Measurements from ENCODE around the gene ALOX12B.
A peak's percentile ranks its signal among the peaks of the same experiment; 100 is the strongest.

The ALOX12B gene

DNA sequence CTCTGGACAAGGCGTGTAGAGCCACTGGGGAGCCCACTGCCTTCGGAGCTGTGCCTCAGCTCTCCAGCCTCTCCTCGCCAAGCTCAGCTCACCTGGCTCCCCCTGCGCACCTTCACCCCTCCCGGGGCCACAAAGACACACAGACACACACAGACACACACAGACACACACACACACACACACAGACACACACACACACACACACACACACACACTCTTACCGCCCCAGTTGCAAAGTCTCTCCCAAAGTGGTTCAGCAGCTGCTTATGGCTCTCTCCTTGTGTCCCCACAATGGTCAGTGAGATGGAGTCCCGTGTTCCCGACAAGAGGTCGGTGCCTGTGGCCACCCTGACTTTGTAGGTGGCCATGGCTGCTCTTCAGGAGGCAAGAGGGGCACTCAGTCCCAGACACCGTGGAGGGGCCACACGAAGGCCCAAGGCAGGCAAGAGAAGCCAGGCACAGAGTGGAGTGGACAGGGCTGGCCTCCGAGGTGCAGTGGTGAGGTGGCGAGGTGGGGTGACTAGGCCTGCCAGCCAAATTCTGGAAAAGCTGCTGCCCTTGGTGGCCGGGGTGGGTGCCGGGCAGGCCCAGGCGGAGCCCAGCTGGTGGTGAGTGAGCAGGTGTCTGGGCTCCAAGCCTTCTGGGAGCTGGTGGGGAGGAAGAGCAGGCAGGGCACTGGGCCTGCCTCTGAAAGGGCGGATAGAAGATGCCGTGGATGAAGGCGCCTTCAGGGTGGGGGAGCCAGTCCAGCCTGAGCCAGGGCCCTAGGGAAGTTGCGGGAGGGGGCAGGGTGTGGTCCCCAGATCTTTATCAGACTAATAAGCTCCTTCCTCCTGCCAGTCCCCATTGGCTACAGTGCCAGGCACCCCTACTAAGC is at the start of gene ALOX12B:
TSS of gene ALOX12B (minus strand) at position 642 of the 877 bp plus-strand sequence. CDS start at position 368, 274 bp downstream.
- DNase-seq, result no peak

DNA sequence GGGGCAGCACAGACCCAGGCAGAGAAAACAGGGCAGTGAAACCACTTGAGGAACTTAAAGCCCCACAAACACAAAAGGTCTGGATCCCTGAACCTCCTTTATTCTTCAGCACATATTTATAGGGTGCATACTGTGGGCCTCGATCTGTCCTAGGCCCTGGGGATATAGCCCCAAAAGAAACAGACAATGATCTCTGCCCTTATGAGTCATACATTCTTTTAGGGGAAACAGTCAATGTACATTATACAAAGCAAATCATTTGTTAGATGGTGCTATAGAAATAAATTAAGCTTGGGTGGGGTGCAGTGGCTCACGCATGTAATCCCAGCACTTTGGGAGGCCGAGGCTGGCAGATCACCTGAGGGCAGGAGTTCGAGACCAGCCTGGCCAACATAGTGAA is 46.4 kb upstream of the ALOX12B start:
- no peak for DNase-seq

DNA sequence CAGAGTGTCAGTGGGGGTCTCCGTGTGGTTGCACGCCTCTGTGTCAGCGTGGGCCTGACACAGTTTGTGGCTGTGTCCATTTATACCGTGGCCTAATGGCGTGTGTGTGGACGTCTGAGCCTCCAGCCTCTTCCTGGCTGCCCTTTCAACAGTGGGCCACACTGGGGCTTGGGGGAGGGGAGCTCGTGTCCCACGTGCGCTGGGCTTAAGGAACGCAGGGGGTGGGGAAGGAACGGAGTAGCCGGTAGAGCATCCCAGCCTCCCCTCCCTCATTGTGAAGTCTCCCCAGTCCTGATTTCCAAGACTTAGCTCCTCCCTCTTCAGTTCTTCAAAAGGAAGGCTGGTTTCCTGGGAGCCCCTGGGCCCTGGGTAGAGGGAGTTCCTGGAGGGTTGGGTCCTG is 45.9 kb upstream of the ALOX12B start:
- no peak for DNase-seq

DNA sequence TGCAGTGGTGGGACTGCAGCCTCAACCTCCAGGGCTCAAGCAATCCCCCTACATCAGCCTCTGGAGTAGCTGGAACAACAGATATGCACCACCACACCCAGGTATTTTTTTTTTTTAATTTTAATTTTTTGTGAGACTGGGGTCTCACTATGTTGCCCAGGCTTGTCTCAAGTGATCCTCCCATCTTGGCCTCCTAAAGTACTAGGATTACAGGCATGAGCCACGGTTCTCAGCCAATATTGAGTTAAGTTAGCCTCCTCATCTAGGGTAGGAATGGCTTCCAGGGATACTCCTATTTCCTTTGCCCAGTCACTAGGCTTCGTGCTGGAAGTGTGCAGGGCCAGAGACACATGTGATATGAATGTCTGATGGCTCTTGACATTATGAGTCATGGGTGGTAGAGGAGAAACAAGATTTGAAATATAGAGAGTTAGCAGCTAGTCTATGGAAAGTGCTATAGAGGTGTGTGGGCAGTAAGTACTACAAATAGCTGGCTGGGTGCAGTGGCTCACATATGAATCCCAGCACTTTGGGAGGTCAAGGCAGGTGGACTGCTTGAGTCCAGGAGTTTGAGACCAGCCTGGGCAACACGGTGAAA is 44.4 kb upstream of the ALOX12B start:
- DNase-seq, result no peak

DNA sequence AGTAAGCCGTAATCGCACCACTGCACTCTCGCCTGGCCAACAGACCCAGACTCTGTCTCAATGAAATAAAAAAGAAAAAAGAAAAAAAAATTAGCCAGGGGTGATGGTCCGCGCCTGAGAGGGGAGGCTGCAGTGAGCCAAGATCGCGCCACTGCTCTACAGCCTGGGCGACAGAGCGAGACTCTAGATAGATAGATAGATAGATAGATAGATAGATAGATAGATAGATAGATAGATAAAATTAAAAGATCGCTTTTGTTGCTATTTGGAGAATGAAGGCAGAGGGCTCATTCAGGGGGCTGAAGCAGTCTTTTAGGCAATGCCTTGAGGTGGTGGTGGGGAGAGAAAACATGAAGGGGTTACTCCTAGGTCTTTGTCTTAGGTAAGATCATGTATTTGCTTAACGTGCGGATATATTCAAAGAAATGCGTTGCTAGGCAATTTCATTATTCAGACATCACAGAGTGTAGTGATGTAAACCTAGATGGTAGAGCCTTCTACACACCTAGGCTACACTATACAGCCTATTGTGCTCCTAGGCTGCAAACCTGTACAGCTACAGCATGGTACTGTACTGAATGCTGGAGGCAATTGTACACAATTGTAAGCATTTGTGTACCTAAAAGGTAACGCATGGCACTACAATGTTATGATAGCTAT is 40.7 kb upstream of the ALOX12B start:
- no peak for DNase-seq

DNA sequence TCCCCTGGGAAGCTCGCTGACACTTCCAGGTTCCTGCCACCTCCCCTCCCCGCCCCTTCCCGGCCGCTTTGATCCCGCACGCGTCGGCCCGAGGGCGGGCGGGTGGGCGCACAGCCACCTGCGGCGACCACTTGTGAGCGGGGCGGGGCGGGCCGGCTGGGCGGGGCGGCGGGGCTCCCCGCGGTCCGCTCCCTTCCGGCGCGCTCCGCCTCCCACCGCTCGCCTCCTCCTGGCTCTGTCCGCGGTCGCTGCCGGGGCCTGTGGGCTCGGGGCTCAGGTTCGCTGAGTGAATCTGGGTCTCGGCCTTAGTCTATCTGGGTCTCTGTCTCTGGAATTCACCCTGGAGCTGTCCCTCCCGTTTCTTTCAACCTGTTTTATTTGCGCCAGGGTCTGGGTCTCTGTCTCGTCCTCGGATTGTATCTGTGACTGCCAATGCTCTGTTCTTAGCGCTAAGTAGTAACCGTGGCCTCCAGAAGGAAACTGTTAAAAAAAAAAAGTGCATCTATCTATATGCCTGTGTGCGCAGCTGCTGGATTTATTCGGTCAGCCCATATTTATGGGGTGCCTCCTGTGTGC is 39.1 kb upstream of the ALOX12B start:
- peak; percentile 41 for DNase-seq

DNA sequence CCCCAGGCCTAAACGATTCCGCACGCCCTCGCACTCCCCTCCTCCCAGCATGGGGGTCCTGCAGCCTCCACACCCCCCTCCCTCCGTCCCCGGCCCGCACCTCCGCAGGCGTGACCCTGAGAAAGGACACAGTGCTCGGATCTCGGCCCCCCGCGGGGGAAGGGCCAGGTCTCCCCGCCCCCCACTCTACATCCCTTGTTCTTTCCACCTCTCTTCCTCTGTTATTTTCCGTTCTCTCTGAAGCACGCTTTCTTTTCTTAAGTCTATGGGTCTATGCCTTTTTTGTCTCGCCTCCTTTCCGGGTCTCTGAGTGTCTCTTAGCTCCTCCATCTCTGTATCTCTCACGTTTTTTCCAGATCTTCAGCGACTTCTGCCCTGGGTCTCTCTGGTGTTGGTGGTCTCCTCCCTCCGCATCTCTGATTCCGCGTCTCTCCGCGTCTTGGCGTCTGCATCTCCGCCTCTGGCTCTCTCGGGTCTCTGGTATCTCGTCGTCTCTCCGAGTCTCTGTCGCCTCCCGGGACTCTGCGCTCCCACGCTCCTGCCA is 38.5 kb upstream of the ALOX12B start:
- DNase-seq, result no peak

DNA sequence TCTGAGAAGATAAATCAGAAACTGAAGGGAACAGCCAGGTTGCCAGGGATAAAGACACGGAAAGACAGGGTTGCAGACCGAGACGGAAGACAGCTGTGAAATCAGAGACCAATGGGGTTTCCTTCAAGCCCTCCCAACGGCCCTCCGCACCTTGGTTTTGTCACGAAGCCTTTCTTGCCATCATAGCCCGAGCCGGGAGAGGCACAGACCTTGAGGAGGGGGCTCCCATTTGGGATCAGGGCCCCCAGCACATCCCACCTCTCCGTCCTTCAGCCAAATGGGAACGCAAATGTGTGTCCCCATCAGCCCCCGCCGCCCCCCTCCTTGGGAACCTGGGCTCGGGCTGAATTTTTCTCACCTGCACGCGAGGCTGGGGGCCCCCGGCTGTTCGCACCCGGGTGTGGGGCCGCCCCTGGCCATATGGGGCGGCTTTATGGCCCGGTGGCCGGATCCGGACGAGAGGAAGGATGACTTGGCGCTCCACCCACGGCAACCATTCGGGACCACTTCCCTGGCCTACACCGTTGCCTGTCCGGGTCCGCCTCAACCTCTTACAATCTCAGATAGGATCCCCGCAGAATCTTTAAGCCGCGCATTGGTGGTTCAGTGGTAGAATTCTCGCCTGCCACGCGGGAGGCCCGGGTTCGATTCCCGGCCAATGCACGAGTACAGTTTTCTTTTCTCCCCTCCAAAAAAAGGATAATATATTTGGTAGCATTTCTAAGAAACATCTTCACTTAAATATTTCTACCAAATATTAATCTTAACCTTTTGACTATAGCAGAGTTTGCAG is 37.8 kb upstream of the ALOX12B start:
- DNase-seq, result peak; percentile 83

DNA sequence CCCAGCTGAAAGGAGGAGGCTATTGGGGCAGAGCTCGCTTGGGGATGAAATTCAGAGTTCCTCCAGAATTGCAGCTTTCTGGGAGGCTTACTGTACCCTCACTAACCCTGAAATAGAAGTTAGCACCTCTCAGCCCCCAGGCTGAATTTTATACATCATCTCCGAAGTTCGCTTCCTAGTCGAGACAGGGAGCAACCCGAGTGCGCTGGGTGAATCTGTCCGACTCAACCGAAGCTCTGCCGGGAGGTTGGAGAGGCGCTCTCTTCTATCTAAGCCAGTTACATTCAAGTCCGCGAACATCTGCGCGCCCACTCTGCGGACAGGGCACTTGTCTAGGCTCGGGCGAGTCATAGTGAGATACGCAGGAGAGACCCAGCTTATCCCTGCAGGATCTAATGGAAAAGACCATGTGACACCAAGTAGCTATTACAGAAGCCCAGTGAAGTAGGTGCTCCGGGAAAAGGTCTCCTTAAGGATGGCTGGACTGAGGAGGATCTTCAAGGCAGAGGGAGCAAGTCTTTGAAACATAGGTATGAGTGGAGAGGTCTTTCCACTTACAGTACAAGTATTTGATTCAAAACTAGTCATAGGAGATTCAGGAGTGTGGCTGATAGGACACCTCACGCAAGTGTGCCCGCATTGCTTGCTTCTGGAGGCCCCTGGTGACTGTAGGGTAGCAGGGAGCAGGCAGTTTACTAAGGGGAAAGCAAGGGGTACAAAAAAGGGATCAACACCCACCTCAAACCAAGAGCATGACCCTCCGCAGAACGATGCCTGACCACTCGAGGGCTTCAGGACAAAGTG is 37.0 kb upstream of the ALOX12B start:
- peak; percentile 41 for DNase-seq

DNA sequence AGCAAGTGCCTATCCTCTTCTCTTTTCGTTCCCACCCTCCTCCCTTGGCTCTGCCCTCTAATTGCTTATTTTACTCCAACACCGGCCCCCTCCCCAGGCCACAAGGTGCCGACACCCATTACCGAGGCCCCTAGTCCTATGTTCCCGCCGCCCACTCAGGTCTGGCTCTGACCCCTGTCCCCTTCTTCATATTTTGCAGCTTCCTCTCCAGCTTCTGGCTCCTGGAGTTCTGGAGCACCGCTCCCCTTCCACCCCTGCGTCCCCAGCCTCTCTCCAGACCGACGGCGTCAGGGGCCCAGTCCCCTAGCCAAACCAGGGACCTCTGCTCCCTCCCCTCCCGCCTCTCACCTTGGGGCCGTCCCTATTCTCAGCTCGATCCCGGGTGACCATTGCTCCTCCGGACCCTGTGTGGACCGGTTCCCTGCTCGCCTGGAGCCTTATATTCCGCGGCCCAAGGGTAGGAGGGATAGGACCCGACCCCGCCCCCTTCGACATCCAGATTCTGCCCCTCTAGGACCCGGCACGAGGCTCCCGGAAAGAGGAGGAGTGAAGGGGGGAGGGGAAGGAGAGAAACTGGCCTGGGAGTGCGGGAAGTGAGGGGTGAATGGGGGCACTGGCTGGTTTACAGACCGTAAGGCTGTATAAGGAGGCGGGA is 36.3 kb upstream of the ALOX12B start, which contains the start of gene HES7:
TSS of gene HES7 (minus strand) at position 412 of the 655 bp plus-strand sequence. CDS start at position 390, 22 bp downstream.
- DNase-seq, result no peak

DNA sequence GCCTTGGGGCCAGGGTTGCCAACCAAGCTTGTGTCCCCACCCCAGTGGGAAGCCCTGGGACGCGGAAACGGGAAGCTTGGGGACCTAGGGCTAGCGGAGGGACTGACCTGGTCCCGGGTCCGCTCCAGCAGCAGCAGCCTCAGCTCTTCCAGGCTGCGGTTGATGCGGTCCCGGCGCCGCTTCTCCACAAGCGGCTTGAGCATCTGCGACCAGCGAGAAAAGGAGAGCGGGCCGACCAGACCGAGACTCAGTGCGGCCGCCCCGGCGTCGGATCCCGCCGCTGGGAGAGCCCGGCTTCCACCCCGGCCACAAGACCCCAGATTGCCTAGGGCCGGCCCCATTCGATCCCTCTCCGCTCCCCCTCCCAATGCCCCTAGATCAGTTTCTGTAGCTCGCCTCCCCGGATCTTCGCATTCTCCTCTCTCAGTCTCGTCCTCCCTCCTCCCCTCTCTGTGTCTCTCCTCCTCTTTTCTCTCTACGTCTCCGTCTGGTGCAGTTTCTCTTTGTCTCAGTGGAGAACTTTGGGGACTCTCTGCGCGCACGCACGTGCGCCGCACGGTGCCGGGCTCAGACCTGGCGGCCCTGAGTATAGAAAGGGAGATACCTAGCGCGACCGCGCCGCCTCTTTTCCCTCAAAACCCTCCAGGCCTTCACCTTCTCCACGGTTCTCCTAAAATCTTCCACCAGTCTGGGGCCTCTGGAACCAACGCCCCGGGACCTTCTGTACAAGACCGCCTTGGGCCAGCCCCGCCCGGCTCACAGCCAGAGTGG is 35.6 kb upstream of the ALOX12B start:
- DNase-seq, result peak; percentile 62

DNA sequence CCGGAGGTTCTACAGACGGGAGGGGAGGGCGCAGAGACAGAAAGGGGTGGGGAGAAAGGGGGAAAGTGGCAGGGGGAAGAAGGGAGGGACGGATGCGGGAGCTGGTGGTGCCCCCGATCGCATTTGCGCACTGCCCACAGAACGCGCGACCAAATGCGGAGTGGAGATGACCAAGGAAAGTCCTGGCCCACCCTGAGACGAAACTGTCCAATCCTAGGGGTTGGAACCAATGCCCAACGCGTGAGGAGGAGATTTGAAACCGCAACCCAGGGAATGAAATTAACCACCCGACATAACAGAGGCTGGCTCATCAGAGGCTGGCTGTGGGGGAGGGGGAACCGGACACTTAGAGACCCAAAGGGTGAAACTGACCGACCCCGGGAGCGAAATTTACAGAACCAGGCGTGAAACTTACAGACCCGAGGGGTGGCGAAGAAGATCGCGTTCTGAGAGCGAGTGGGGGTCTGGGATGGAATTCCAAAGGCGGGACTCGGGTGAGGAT is 35.0 kb upstream of the ALOX12B start:
- no peak for DNase-seq

DNA sequence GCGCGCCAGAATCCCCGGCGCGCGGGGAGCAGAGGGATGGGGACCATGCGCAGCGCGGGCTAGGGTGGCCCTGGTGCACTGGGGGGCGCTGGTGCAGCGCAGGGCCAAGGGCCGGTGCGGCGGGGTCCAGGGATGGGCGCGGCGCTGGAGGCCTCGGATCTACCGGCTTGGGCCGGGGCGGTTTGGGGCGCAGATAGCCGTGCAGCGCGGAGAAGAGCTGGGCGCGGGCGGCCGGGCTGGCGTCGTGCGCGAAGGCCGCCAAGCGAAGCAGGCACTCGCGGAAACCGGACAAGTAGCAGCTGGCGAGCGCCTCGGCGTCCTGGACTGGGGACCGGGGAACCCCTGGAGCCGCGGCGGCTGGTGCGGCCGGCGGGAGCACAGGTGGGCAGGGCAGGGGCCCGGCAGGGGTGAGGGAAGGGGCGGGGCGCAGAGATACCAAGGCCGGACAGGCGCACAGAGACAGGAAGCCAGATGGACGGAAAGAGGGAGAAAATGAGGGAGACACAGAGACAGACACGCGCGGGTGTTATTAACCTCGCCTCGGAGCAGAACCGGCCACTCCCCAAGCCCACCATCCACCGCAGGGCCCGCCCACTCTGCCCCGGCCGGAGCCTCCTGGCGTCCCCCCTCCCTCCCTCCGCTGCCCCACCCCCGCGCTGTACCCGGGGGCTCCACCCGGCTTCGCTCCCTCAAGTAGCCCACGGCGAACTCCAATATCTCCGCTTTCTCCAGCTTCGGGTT is 34.3 kb upstream of the ALOX12B start:
- peak; percentile 55 for DNase-seq

DNA sequence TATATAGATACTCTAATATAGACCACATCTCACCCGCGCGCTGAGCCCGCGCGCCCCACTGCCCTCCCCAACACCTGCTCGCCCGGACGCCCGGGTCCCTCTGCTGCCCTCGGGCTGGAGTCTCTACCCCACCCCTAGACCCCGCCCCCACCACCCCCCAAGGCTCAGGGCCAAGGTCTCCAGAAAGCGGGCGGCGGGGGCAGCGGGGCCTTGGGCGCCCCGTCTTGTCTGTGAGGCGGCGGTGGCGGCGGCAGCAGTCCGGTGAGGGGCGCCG is 33.8 kb upstream of the ALOX12B start:
- no peak for DNase-seq

DNA sequence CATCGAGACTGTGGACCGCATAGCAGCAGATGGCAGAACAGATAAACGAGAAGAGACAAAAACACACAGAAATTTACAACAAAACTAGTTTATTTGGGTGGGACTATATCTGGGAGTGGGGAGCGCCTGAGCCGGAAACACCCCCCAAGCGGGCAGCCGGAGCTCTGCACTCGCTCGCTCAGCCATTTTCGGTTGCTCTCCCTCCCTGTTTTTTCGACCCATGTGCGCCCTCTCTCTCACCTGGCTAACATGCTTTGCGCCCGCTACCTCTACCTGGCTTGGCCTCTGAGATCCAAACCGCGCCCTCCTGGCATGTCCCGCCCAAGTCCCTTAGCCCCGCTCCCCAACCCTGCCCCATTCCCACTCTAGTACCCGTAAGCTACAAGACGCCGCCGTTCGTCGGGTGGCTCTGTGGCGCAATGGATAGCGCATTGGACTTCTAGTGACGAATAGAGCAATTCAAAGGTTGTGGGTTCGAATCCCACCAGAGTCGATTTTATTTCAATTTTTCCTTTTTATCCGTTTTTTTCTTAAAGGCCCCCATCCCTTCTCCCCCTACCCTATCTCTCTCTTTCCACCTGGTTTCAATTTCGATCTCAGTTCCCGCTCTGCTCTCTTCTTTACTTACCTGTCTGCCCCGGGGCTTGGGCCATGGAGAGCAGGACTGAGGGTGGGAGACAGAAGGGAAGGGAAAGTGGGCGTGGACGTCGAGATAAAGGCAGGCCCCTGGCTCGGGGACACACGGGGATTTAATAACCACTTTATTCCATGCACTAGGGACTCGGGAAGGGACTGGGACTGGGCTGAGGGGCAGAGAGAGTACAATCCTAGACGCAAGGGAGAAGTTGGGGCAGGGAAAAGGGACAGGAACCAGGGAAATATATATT is 33.2 kb upstream of the ALOX12B start:
- DNase-seq, result peak; percentile 78

DNA sequence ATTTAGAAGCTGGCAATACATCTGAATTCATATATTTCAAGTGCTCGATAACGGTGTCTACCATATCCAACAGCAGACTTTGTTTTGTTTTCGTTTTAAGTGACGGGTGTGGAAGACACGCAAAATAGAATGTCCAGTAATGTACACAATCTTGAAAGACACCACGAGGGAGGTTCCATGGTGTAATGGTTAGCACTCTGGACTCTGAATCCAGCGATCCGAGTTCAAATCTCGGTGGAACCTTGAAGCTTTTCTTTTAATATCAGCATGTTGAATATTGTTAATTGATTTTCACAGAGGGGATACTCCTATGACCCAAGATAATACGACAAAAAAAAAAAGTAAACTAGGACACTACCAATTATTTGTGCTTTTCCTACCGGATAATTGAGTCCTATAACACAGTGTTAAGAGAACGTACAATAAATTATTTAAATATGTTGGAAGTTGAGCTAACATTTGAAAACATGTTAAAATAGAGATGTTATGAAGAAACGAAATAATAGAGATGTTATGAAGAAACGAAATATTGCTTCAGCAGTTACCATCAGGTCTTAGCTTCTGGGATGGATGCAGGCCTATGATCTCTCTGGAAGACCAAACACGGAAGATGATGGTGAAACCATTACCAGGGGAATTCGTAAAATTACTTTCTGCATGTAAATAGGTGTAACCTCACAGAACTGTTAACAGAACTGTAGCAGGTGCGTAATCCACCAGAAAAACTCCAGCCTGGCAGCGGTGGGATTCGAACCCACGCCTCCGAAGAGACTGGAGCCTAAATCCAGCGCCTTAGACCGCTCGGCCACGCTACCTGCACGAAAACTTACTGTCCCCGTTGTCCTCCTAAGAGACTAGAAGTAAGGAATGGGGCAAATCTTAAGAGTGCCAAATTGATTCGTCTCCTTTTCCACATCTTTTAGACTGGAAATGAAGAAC is 32.3 kb upstream of the ALOX12B start:
- peak; percentile 87 for DNase-seq

Measured in activated naive CD4-positive, alpha-beta T cell treated with anti-CD3 and anti-CD28 coated beads, Interleukin-2, amount 50 U/mL, for 16 hours (primary cell).